Gastrocnemius medialis (tissue), 4 donors: ENCODE measurements around the gene AK1.

Experiments used
- POLR2A ChIP-seq, 2 donors: fragments of 450-650 bp; IDR thresholded peaks; one replicate each; pipeline ENCODE4 v1.6.1; 2017; ENCODE audit warnings: antibody characterized with exemption in 2 of 2, mild to moderate bottlenecking in 2 of 2, moderate library complexity in 2 of 2
- TF ChIP-seq, protein P1 (sequence below), 5 experiments: fragments of 450-650 bp in 3 of 5; fragments of 200-600 bp in 2 of 5; sonication (generic) in 2 of 5; IDR thresholded peaks in 4 of 5; conservative IDR thresholded peaks in 1 of 5; 1 replicate in 4 of 5; 2 replicates in 1 of 5; pipeline ENCODE4 v1.5.1; 2016 to 2019; ENCODE audit warnings: antibody characterized with exemption in 5 of 5, mild to moderate bottlenecking in 3 of 5, moderate library complexity in 3 of 5

DNA sequence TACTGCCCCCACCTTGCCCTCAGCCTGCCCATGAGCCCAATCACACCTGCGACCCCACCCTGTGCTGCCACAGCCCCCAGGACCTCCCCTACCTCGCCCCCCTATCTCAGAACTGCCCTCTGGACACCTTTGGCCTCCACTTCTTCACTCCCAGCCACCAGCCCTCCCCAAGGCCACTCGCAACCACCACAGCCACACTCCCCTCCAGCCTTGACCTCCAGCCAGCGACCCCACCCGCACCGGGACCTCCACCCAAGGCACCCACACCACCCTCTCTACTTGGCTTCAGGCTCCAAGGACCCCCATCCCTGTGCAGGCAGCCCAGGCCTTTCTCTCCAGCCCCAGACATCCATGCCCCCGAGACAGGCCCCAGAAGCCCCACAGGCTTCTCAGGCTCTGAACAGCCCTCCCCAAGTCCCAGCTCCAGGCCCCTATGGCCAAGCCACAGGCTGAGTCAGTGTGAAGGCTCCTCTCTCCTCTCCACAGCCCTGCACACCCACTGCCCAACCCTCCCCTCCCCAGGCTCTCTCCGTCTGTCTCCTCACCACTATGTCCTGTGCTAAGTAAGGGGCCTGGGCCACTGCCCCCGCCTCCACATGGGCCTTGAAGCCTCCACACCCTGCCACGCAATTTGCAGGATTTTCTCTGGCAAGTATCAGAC, 2.0 kb downstream of the AK1 start:
- TF ChIP-seq, protein P1, sequence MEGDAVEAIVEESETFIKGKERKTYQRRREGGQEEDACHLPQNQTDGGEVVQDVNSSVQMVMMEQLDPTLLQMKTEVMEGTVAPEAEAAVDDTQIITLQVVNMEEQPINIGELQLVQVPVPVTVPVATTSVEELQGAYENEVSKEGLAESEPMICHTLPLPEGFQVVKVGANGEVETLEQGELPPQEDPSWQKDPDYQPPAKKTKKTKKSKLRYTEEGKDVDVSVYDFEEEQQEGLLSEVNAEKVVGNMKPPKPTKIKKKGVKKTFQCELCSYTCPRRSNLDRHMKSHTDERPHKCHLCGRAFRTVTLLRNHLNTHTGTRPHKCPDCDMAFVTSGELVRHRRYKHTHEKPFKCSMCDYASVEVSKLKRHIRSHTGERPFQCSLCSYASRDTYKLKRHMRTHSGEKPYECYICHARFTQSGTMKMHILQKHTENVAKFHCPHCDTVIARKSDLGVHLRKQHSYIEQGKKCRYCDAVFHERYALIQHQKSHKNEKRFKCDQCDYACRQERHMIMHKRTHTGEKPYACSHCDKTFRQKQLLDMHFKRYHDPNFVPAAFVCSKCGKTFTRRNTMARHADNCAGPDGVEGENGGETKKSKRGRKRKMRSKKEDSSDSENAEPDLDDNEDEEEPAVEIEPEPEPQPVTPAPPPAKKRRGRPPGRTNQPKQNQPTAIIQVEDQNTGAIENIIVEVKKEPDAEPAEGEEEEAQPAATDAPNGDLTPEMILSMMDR (IDR thresholded peaks at IDR 0.05 in 4 of 5, conservative IDR thresholded peaks at IDR 0.05 in 1 of 5), result no peak
- TF ChIP-seq POLR2A (IDR thresholded peaks at IDR 0.05), result no peak
